H1 (cell line): ENCODE results near the gene TAF4. TPM values are rescaled to one million over a fixed set of nuclear protein-coding genes. Genes with fewer than 3 reads are reported as not detected.

ENCODE experiments used
- CTCF ChIA-PET: fragments of 300-600 bp; sonication (Branson Sonifier 250); formaldehyde crosslinking; loops from one replicate; lab custom pipeline; 2021; ENCODE audit not compliant: partially characterized antibody; lab: Charles Lee
- POLR2A ChIA-PET: fragments of 300-600 bp; sonication (Branson Sonifier 250); formaldehyde crosslinking; loops from one replicate; lab custom pipeline; 2021; ENCODE audit warnings: inconsistent platforms; ENCODE audit not compliant: partially characterized antibody; lab: Charles Lee
- DNase-seq, 2 experiments: peaks; one replicate each; pipeline versions ENCODE4 v3.0.0 to v3.0.0-alpha.2; 2010 to 2022; ENCODE audit warnings: low spot score in 2 of 2, low read depth in 1 of 2, mixed read lengths in 1 of 2
- FAIRE-seq: peaks from 2 replicates; lab custom pipeline; 2011; peaks lifted over from hg19 to GRCh38; lab: Jason Lieb, UNC
- H2AFZ ChIP-seq: 2 replicates; pipeline ENCODE4 v1.8.1; 2012; ENCODE audit warnings: low read length, inconsistent platforms
- H2AK5ac ChIP-seq: 2 replicates; pipeline ENCODE4 v1.6.1; 2013; ENCODE audit warnings: low read depth, low read length
- H2BK120ac ChIP-seq: replicated peaks from 2 replicates; pipeline ENCODE3; 2013; ENCODE audit warnings: low read depth, low read length, inconsistent platforms
- H2BK12ac ChIP-seq: 2 replicates; pipeline ENCODE4 v1.6.1; 2013; ENCODE audit warnings: low read depth, low read length
- H2BK15ac ChIP-seq: 2 replicates; pipeline ENCODE4 v1.6.1; 2013; ENCODE audit warnings: low read length
- H2BK20ac ChIP-seq: 2 replicates; pipeline ENCODE4 v1.6.1; 2013; ENCODE audit warnings: low read length
- H2BK5ac ChIP-seq: 2 replicates; pipeline ENCODE4 v1.6.1; 2013; ENCODE audit warnings: low read depth, low read length
- H3K14ac ChIP-seq: 2 replicates; pipeline ENCODE4 v1.6.1; 2013; ENCODE audit warnings: inconsistent platforms; ENCODE audit not compliant: insufficient read length
- H3K18ac ChIP-seq: 2 replicates; pipeline ENCODE4 v1.6.1; 2013; ENCODE audit warnings: low read length; ENCODE audit errors: extremely low read depth
- H3K23ac ChIP-seq: 2 replicates; pipeline ENCODE4 v1.6.1; 2013; ENCODE audit warnings: inconsistent platforms; ENCODE audit not compliant: insufficient read length
- H3K23me2 ChIP-seq: 2 replicates; pipeline ENCODE4 v1.6.1; 2013; ENCODE audit warnings: low read depth, low read length
- H3K27ac ChIP-seq: 2 replicates; pipeline ENCODE4 v1.6.1; 2011; ENCODE audit warnings: low read depth, low read length, inconsistent platforms
- H3K27me3 ChIP-seq, 4 experiments: replicated peaks in 1 of 4; 1 replicate in 1 of 4; 2 replicates in 3 of 4; pipeline versions ENCODE4 v1.6.1 to v1.8.1; 2011 to 2013; ENCODE audit warnings: low read length in 3 of 4, mild to moderate bottlenecking in 3 of 4, inconsistent platforms in 2 of 4, mixed read lengths in 2 of 4, moderate library complexity in 1 of 4; ENCODE audit not compliant: control insufficient read depth in 3 of 4, insufficient read depth in 3 of 4; ENCODE audit errors: extremely low read depth in 1 of 4
- H3K36me3 ChIP-seq, 4 experiments: 2 replicates each; pipeline versions ENCODE4 v1.6.1 to v1.8.1; 2011 to 2013; ENCODE audit warnings: mild to moderate bottlenecking in 4 of 4, low read length in 3 of 4, moderate library complexity in 2 of 4, control low read depth in 1 of 4, inconsistent platforms in 1 of 4; ENCODE audit not compliant: insufficient read depth in 4 of 4, control insufficient read depth in 2 of 4
- H3K4ac ChIP-seq: replicated peaks from 2 replicates; pipeline ENCODE3; 2013; ENCODE audit warnings: low read length, low read depth, mixed read lengths, inconsistent platforms; ENCODE audit not compliant: insufficient read length
- H3K4me1 ChIP-seq, 4 experiments: replicated peaks in 1 of 4; 1 replicate in 1 of 4; 2 replicates in 3 of 4; pipeline versions ENCODE4 v1.6.1 to v1.8.1; 2011 to 2013; ENCODE audit warnings: low read length in 3 of 4, inconsistent platforms in 2 of 4, mixed read lengths in 1 of 4; ENCODE audit not compliant: insufficient read depth in 4 of 4, control insufficient read depth in 3 of 4
- H3K4me2 ChIP-seq, 2 experiments: 2 replicates each; pipeline versions ENCODE4 v1.6.1 to v1.8.1; 2011 to 2013; ENCODE audit warnings: low read depth in 2 of 2, low read length in 2 of 2, control low read depth in 1 of 2, inconsistent platforms in 1 of 2, mild to moderate bottlenecking in 1 of 2; ENCODE audit not compliant: insufficient read depth in 1 of 2
- H3K4me3 ChIP-seq, 4 experiments: fragments of 200-600, 300-600 bp in 1 of 4; sonication (generic), shearing (Covaris generic), sonication (Bioruptor Twin) in 1 of 4; 2 replicates each; pipeline versions ENCODE4 v1.5.1 to v1.8.1; 2011 to 2016; ENCODE audit warnings: low read length in 4 of 4, low read depth in 3 of 4, control low read depth in 2 of 4, inconsistent platforms in 2 of 4, mild to moderate bottlenecking in 2 of 4, mixed read lengths in 1 of 4, moderate library complexity in 1 of 4; ENCODE audit not compliant: insufficient read depth in 2 of 4; ENCODE audit errors: extremely low read depth in 1 of 4
- H3K56ac ChIP-seq: replicated peaks from 2 replicates; pipeline ENCODE3; 2013; ENCODE audit warnings: low read depth, mild to moderate bottlenecking, mixed read lengths, low read length, inconsistent platforms; ENCODE audit not compliant: insufficient read length
- H3K79me1 ChIP-seq: 2 replicates; pipeline ENCODE4 v1.6.1; 2013; ENCODE audit warnings: low read depth, low read length, control low read depth
- H3K79me2 ChIP-seq, 2 experiments: 2 replicates each; pipeline versions ENCODE4 v1.6.1 to v1.8.1; 2012 to 2013; ENCODE audit warnings: low read length in 2 of 2, mild to moderate bottlenecking in 2 of 2, inconsistent platforms in 1 of 2; ENCODE audit not compliant: insufficient read depth in 2 of 2, control insufficient read depth in 1 of 2
- H3K9ac ChIP-seq, 4 experiments: replicated peaks in 1 of 4; 1 replicate in 1 of 4; 2 replicates in 3 of 4; pipeline versions ENCODE4 v1.6.1 to v1.8.1; 2011 to 2013; ENCODE audit warnings: low read depth in 3 of 4, low read length in 3 of 4, control low read depth in 2 of 4, mild to moderate bottlenecking in 2 of 4, moderate library complexity in 2 of 4, inconsistent platforms in 1 of 4; ENCODE audit errors: extremely low read depth in 1 of 4
- H3K9me3 ChIP-seq, 2 experiments: 2 replicates each; pipeline versions ENCODE4 v1.6.1 to v1.8.1; 2012 to 2013; ENCODE audit warnings: mild to moderate bottlenecking in 2 of 2, moderate library complexity in 2 of 2, control low read depth in 1 of 2, inconsistent platforms in 1 of 2, low read depth in 1 of 2, low read length in 1 of 2, mixed read lengths in 1 of 2; ENCODE audit not compliant: insufficient read depth in 2 of 2
- H4K20me1 ChIP-seq, 2 experiments: replicated peaks in 1 of 2; 2 replicates each; pipeline versions ENCODE3 to v1.8.1; 2011 to 2013; ENCODE audit warnings: inconsistent platforms in 2 of 2, low read length in 2 of 2, mild to moderate bottlenecking in 1 of 2; ENCODE audit not compliant: insufficient read depth in 2 of 2, control insufficient read depth in 1 of 2
- H4K5ac ChIP-seq: 2 replicates; pipeline ENCODE4 v1.6.1; 2013; ENCODE audit warnings: low read length, low read depth, mixed read lengths, inconsistent platforms; ENCODE audit not compliant: insufficient read length
- H4K8ac ChIP-seq: 2 replicates; pipeline ENCODE4 v1.8.0; 2013; ENCODE audit warnings: mild to moderate bottlenecking, moderate library complexity, low read length, inconsistent platforms; ENCODE audit not compliant: insufficient read depth; ENCODE audit errors: extremely low read depth
- H4K91ac ChIP-seq: replicated peaks from 2 replicates; pipeline ENCODE3; 2013; ENCODE audit warnings: low read length, mixed read lengths, inconsistent platforms; ENCODE audit not compliant: insufficient read length
- ATF2 ChIP-seq: IDR thresholded peaks from 2 replicates; pipeline ENCODE4 v1.6.1; 2012; ENCODE audit warnings: low read length, inconsistent platforms
- CREB1 ChIP-seq: IDR thresholded peaks from 2 replicates; pipeline ENCODE4 v1.6.1; 2012; ENCODE audit warnings: inconsistent platforms
- MAFK ChIP-seq: IDR thresholded peaks from 2 replicates; pipeline ENCODE4 v1.6.1; 2012; ENCODE audit warnings: low read depth, mild to moderate bottlenecking, improper control_type of control experiment, low read length
- NRF1 ChIP-seq: IDR thresholded peaks from 2 replicates; pipeline ENCODE4 v1.6.1; 2011; ENCODE audit warnings: mild to moderate bottlenecking, low read depth, low read length, improper control_type of control experiment
- POU5F1 ChIP-seq: IDR thresholded peaks from 2 replicates; pipeline ENCODE4 v1.6.1; 2011; ENCODE audit warnings: low read depth, mild to moderate bottlenecking, low read length, moderate library complexity
- SIRT6 ChIP-seq: IDR thresholded peaks from one replicate; pipeline ENCODE4 v1.7.1; 2012; ENCODE audit warnings: low read length, inconsistent platforms
- SRF ChIP-seq: IDR thresholded peaks from 2 replicates; pipeline ENCODE4 v1.6.1; 2011; ENCODE audit warnings: mild to moderate bottlenecking, low read depth, low read length, moderate library complexity
- TAF7 ChIP-seq: optimal IDR thresholded peaks from 2 replicates; pipeline ENCODE3; 2011; ENCODE audit warnings: low read depth, mild to moderate bottlenecking, inconsistent platforms, low read length, moderate library complexity, borderline replicate concordance
- WGBS, 2 experiments: shearing (Covaris generic) in 1 of 2; methylation state at CpG; one replicate each; pipeline versions ENCODE4 v1.1.6 to v1.1.7; 2013 to 2015; ENCODE audit warnings: low lambda C conversion rate in 2 of 2, mixed read lengths in 2 of 2, inconsistent platforms in 1 of 2, low coverage in 1 of 2, missing lambda C conversion rate in 1 of 2; ENCODE audit not compliant: insufficient replicate concordance in 2 of 2, insufficient coverage in 1 of 2, insufficient read length in 1 of 2; ENCODE audit errors: extremely low coverage in 1 of 2, missing lambda C conversion rate in 1 of 2; 5-methylcytosine and 5-hydroxymethylcytosine counted together
- polyA plus RNA-seq, 7 experiments: library from polyadenylated mRNA; depleted of rRNA in 3 of 7; stranded (reverse) in 5 of 7; unstranded in 2 of 7; fragments of >200 nt in 5 of 7; fragments of 200-250 nt in 2 of 7; gene quantifications; 1 replicate in 5 of 7; 2 replicates in 1 of 7; 4 replicates in 1 of 7; pipeline versions ENCODE4 v1.2.1 to v1.2.3, GENCODE V29; 2011 to 2013; ENCODE audit warnings: missing spikeins in 2 of 7, mixed read lengths in 2 of 7
- total RNA-seq: library from RNA; stranded (reverse); fragmentation: NEBNext Ultra II Directional; extraction: Animal tissue kit (Norgen Biotek cat#: 25700); gene quantifications from 2 replicates; pipeline ENCODE4 v1.2.1, GENCODE V29; 2021
- TF ChIP-seq, protein P1 (sequence below), 3 experiments: IDR thresholded peaks; 1 replicate in 2 of 3; 2 replicates in 1 of 3; pipeline versions ENCODE4 v1.5.1 to v1.6.1; 2011; ENCODE audit warnings: low read length in 3 of 3, mild to moderate bottlenecking in 3 of 3, inconsistent platforms in 2 of 3, low read depth in 1 of 3, moderate library complexity in 1 of 3; ENCODE audit not compliant: insufficient read depth in 1 of 3; ENCODE audit errors: control extremely low read depth in 1 of 3

TAF4 gene
- total and polyA plus RNA-seq, 2 of the 8 experiments (the other 6 are each of a cell fraction or from before 2014, with no cell fraction given), result 16.0 to 30.1 TPM

DNA sequence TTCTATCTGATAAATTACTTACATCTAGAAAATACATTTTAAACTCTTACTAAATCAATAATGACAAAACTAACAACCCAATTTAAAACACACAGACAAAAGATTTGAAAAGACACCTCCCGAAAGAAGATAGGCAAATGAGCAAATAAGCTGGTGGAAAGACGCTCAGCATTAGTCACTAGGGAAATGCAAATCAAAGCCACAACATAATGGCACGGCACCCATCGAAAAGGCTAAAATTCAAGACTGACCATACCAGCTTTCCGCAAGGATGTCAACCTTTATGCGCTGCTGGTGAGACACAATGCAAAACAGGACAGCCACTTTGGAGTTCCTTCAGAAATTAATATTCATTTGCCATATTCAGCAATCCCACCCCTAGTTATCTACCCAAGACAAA is 25.9 kb downstream of the TAF4 start:
- H3K18ac ChIP-seq, result no peak overlapping the region
- H2BK15ac ChIP-seq, result no peak overlapping the region
- H3K56ac ChIP-seq, result no peak overlapping the region
- H3K27ac ChIP-seq, result no peak overlapping the region
- no peak overlapping the region for H2BK5ac ChIP-seq
- H3K4me3 ChIP-seq, result no peak overlapping the region
- H3K27me3 ChIP-seq, result no peaks in the 10 kb centered on the region
- no peak overlapping the region for H2BK12ac ChIP-seq
- H4K20me1 ChIP-seq, result peaks cover 27% of the 10 kb centered on the region in 2 experiments
- H2AFZ ChIP-seq, result no peak overlapping the region
- peaks cover 0 to 11% (median 3%) of the 10 kb centered on the region in 4 experiments; a peak in 5 of 7 replicates for H3K4me1 ChIP-seq
- DNase-seq, result no peak
- no peak overlapping the region for H2BK20ac ChIP-seq
- peaks cover 9% of the 10 kb centered on the region for H3K79me1 ChIP-seq
- CTCF ChIA-PET, result interaction anchor here (1.0 to 2.6 kb wide), 5 partner anchors 11 to 67 kb away, joined by 3 to 10 read pairs (median 3); no protein-coding TSS in a partner anchor
- no peak overlapping the region for H2BK120ac ChIP-seq
- H3K14ac ChIP-seq, result no peak overlapping the region
- TF ChIP-seq NRF1 (no peak), SRF (no peak), POU5F1 (no peak), SIRT6 (no peak), MAFK (no peak), CREB1 (no peak), ATF2 (no peak), TAF7 (no peak)
- TF ChIP-seq, protein P1, sequence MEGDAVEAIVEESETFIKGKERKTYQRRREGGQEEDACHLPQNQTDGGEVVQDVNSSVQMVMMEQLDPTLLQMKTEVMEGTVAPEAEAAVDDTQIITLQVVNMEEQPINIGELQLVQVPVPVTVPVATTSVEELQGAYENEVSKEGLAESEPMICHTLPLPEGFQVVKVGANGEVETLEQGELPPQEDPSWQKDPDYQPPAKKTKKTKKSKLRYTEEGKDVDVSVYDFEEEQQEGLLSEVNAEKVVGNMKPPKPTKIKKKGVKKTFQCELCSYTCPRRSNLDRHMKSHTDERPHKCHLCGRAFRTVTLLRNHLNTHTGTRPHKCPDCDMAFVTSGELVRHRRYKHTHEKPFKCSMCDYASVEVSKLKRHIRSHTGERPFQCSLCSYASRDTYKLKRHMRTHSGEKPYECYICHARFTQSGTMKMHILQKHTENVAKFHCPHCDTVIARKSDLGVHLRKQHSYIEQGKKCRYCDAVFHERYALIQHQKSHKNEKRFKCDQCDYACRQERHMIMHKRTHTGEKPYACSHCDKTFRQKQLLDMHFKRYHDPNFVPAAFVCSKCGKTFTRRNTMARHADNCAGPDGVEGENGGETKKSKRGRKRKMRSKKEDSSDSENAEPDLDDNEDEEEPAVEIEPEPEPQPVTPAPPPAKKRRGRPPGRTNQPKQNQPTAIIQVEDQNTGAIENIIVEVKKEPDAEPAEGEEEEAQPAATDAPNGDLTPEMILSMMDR (IDR thresholded peaks at IDR 0.05; ENCODE audit: control extremely low read depth in 1 of 3, insufficient read depth in 1 of 3, low read depth in 1 of 3, low read length in 3 of 3), result no peak
- TF ChIP-seq, all 59 proteins: peak for 0
- H4K5ac ChIP-seq, result no peak overlapping the region
- no peak overlapping the region for H3K23ac ChIP-seq
- FAIRE-seq, result no peak
- POLR2A ChIA-PET, result interaction anchor here (1.0 to 1.2 kb wide), 2 partner anchors 27 to 102 kb away, joined by 3 to 4 read pairs; no protein-coding TSS in a partner anchor
- no peak overlapping the region for H3K4ac ChIP-seq
- H3K23me2 ChIP-seq, result no peaks in the 10 kb centered on the region
- H4K91ac ChIP-seq, result no peak overlapping the region
- H3K9ac ChIP-seq, result no peak overlapping the region
- no peaks in the 10 kb centered on the region for H3K36me3 ChIP-seq
- H2AK5ac ChIP-seq, result no peak overlapping the region
- WGBS, 2 experiments, result 86% methylated on average over 6 of the region's 6 CpGs; no CpG with 5 or more reads in 1 of the 2 experiments
- H3K9me3 ChIP-seq, result no peaks in the 10 kb centered on the region
- no peak overlapping the region for H3K4me2 ChIP-seq
- H4K8ac ChIP-seq, result no peak overlapping the region
- peaks cover 20 to 94% of the 10 kb centered on the region in 2 experiments for H3K79me2 ChIP-seq
